ENCODE measurements around the gene BTG3. TPM values are rescaled to one million over a fixed set of nuclear protein-coding genes. Genes with fewer than 3 reads are reported as not detected.

The BTG3 gene
- total and polyA plus RNA-seq, 12 donors, result 23.8 to 50.1 (median 37.7) TPM

GRCh38 chr21:17583898-17584297, 28.8 kb downstream of the BTG3 start:
- Histone ChIP-seq H3K9me3 (replicated peaks in 1 of 3) (no peaks in the 10 kb centered on the region), H3K27me3 (no peaks in the 10 kb centered on the region), H3K4me1 (replicated peaks in 1 of 2) (peaks cover 0 to 7% of the 10 kb centered on the region in 2 donors), H3K27ac (no peak overlapping the region), H3K36me3 (replicated peaks in 1 of 2) (no peaks in the 10 kb centered on the region), H3K4me3 (no peak overlapping the region)
- TF ChIP-seq POLR2A (IDR thresholded peaks at IDR 0.05) (no peak), CTCF (IDR thresholded peaks at IDR 0.05) (no peak)
- no peak for DNase-seq
- intact Hi-C loops (cut with DNase I), result loop anchor here in 1 of 2 donors (5.0 kb wide), 1 partner anchor 192 kb away; no protein-coding TSS in a partner anchor
- 83 to 91% (median 86%) methylated on average over 3 of the region's 3 CpGs for WGBS, 4 donors

GRCh38 chr21:17580319-17580718, 32.4 kb downstream of the BTG3 start:
- Histone ChIP-seq H3K36me3 (replicated peaks in 1 of 2) (no peaks in the 10 kb centered on the region), H3K4me1 (replicated peaks in 1 of 2) (peaks cover 0 to 7% of the 10 kb centered on the region in 2 donors), H3K4me3 (no peak overlapping the region), H3K27me3 (no peaks in the 10 kb centered on the region), H3K9me3 (replicated peaks in 1 of 3) (no peaks in the 10 kb centered on the region), H3K27ac (no peak overlapping the region)
- DNase-seq, result no peak
- WGBS, 4 donors, result 92 to 97% (median 94%) methylated on average over 8 of the region's 8 CpGs
- TF ChIP-seq POLR2A (IDR thresholded peaks at IDR 0.05) (no peak), CTCF (IDR thresholded peaks at IDR 0.05) (no peak)
- intact Hi-C loops (cut with DNase I), result loop anchor here in 1 of 2 donors (5.0 kb wide), 1 partner anchor 188 kb away; no protein-coding TSS in a partner anchor

GRCh38 chr21:17578876-17579275, 33.8 kb downstream of the BTG3 start:
- H3K9me3 ChIP-seq (replicated peaks in 1 of 3), result no peaks in the 10 kb centered on the region
- H3K27ac ChIP-seq, result no peak overlapping the region
- TF ChIP-seq POLR2A (IDR thresholded peaks at IDR 0.05) (no peak), CTCF (IDR thresholded peaks at IDR 0.05) (no peak)
- H3K4me3 ChIP-seq, result no peak overlapping the region
- no peaks in the 10 kb centered on the region for H3K36me3 ChIP-seq (replicated peaks in 1 of 2)
- intact Hi-C loops (cut with DNase I), result no loop called here
- H3K4me1 ChIP-seq (replicated peaks in 1 of 2), result peaks cover 0 to 7% of the 10 kb centered on the region in 2 donors
- 76 to 86% (median 81%) methylated on average over 2 of the region's 2 CpGs for WGBS, 4 donors
- DNase-seq, result no peak
- H3K27me3 ChIP-seq, result no peaks in the 10 kb centered on the region

GRCh38 chr21:17578162-17578561, 34.5 kb downstream of the BTG3 start:
- Histone ChIP-seq H3K27ac (no peak overlapping the region), H3K36me3 (replicated peaks in 1 of 2) (no peaks in the 10 kb centered on the region), H3K4me3 (no peak overlapping the region), H3K9me3 (replicated peaks in 1 of 3) (no peaks in the 10 kb centered on the region), H3K27me3 (no peaks in the 10 kb centered on the region), H3K4me1 (replicated peaks in 1 of 2) (peaks cover 0 to 7% of the 10 kb centered on the region in 2 donors)
- no peak for TF ChIP-seq POLR2A (IDR thresholded peaks at IDR 0.05)
- TF ChIP-seq CTCF (IDR thresholded peaks at IDR 0.05), result no peak
- 91 to 98% (median 96%) methylated on average over 2 of the region's 2 CpGs for WGBS, 4 donors
- DNase-seq, result no peak
- intact Hi-C loops (cut with DNase I), result no loop called here
